PC-3 (cell line): Measurements from ENCODE around the gene FOXO1.

Source experiments
- EZH2 ChIP-seq: fragments of 300-600 bp; sonication (generic); IDR thresholded peaks from one replicate; pipeline ENCODE4 v1.6.1; 2017; ENCODE audit warnings: antibody characterized with exemption, mild to moderate bottlenecking, low read length; ENCODE audit not compliant: unreplicated experiment
- EZH2phosphoT487 ChIP-seq: fragments of 300-600 bp; sonication (generic); IDR thresholded peaks from 2 replicates; pipeline ENCODE4 v1.6.1; 2018; ENCODE audit warnings: mild to moderate bottlenecking, antibody characterized with exemption, low read length, borderline replicate concordance
- TF ChIP-seq, protein P1 (sequence below): fragments of 300-600 bp; sonication (generic); conservative IDR thresholded peaks from 2 replicates; pipeline ENCODE4 v1.5.1; 2017; ENCODE audit warnings: antibody characterized with exemption, low read depth, mild to moderate bottlenecking, low read length

- TF ChIP-seq, protein P1, sequence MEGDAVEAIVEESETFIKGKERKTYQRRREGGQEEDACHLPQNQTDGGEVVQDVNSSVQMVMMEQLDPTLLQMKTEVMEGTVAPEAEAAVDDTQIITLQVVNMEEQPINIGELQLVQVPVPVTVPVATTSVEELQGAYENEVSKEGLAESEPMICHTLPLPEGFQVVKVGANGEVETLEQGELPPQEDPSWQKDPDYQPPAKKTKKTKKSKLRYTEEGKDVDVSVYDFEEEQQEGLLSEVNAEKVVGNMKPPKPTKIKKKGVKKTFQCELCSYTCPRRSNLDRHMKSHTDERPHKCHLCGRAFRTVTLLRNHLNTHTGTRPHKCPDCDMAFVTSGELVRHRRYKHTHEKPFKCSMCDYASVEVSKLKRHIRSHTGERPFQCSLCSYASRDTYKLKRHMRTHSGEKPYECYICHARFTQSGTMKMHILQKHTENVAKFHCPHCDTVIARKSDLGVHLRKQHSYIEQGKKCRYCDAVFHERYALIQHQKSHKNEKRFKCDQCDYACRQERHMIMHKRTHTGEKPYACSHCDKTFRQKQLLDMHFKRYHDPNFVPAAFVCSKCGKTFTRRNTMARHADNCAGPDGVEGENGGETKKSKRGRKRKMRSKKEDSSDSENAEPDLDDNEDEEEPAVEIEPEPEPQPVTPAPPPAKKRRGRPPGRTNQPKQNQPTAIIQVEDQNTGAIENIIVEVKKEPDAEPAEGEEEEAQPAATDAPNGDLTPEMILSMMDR, result no peak
- TF ChIP-seq EZH2 (no peak), EZH2phosphoT487 (no peak)
Measured at GRCh38 chr13:40599747-40600146, 66.7 kb downstream of the FOXO1 start.
